Kidney (tissue), 14 donors: ENCODE data around the gene NOTCH4. TPM values are rescaled to one million over a fixed set of nuclear protein-coding genes. Genes with fewer than 3 reads are reported as not detected.

ENCODE experiments used
- DNase-seq, 5 donors: peaks; one replicate each; pipeline ENCODE4 v3.0.0-alpha.2; 2013 to 2020
- FAIRE-seq: peaks from 2 replicates; lab custom pipeline; 2012; peaks lifted over from hg19 to GRCh38; lab: Jason Lieb, UNC
- H3K27ac ChIP-seq, 2 donors: one replicate each; pipeline ENCODE4 v1.7.0; 2013; ENCODE audit warnings: low read depth in 2 of 2, low read length in 2 of 2, inconsistent platforms in 1 of 2
- H3K27me3 ChIP-seq: one replicate; pipeline ENCODE4 v1.7.1; 2013; ENCODE audit warnings: low read length, inconsistent platforms; ENCODE audit not compliant: control insufficient read depth, insufficient read depth
- H3K36me3 ChIP-seq, 3 donors: one replicate each; pipeline versions ENCODE4 v1.7.0 to v1.7.1; 2013; ENCODE audit warnings: low read length in 3 of 3, control low read depth in 1 of 3, inconsistent platforms in 1 of 3; ENCODE audit not compliant: insufficient read depth in 3 of 3, control insufficient read depth in 2 of 3
- H3K4me1 ChIP-seq, 3 donors: one replicate each; pipeline versions ENCODE4 v1.7.0 to v1.7.1; 2013; ENCODE audit warnings: low read length in 3 of 3, inconsistent platforms in 1 of 3, low read depth in 1 of 3; ENCODE audit not compliant: control insufficient read depth in 2 of 3, insufficient read depth in 2 of 3
- H3K4me3 ChIP-seq, 3 donors: one replicate each; pipeline versions ENCODE4 v1.7.0 to v1.8.1; 2013; ENCODE audit warnings: low read length in 3 of 3, control low read depth in 1 of 3, inconsistent platforms in 1 of 3
- H3K9ac ChIP-seq, 3 donors: one replicate each; pipeline versions ENCODE4 v1.7.0 to v1.7.1; 2013; ENCODE audit warnings: low read length in 3 of 3, control low read depth in 1 of 3, inconsistent platforms in 1 of 3
- H3K9me3 ChIP-seq, 3 donors: one replicate each; pipeline versions ENCODE4 v1.7.0 to v1.7.1; 2013; ENCODE audit warnings: low read length in 3 of 3, control low read depth in 1 of 3, inconsistent platforms in 1 of 3; ENCODE audit not compliant: control insufficient read depth in 2 of 3, insufficient read depth in 1 of 3
- CTCF ChIP-seq: IDR thresholded peaks from 3 replicates; pipeline ENCODE4 v1.5.1; 2012; ENCODE audit warnings: mild to moderate bottlenecking, moderate library complexity, borderline replicate concordance; ENCODE audit not compliant: insufficient read depth; ENCODE audit errors: extremely low read depth
- intact Hi-C: fragments of 100-400 bp; cut with DNase I; formaldehyde crosslinking; loops from one replicate; pipeline ENCODE4 v1.11.1; 2022
- polyA plus RNA-seq: library from polyadenylated mRNA; stranded (reverse); fragments of 350-450 nt; fragmentation: Illumina TruSeq; extraction: RNeasy Lipid Tissue Mini Kit (QIAGEN cat#74804); gene quantifications from one replicate; pipeline ENCODE4 v1.2.3, GENCODE V29; 2014; ENCODE audit warnings: low read depth, low replicate concordance; ENCODE audit not compliant: insufficient read depth
- total RNA-seq: library from RNA; stranded (reverse); fragmentation: NEBNext Ultra II Directional; extraction: Animal tissue kit (Norgen Biotek cat#: 25700); gene quantifications from one replicate; pipeline ENCODE4 v1.2.1, GENCODE V29; 2021
- donor health status: control.
- donor health status: control.
- donor health status: control.
- donor health status: control.
- donor health status: control.
- donor health status: DM: yes; HTN: yes; CAD: no.
- donor health status: Normal renal cell carcinoma (clear cell type).

The NOTCH4 gene
- total and polyA plus RNA-seq, 2 donors from 2014 or later, result 22.5 to 30.5 TPM

- H3K9me3 ChIP-seq, result no peaks in the 10 kb centered on the region
- no peaks in the 10 kb centered on the region for H3K36me3 ChIP-seq
- no peaks in the 10 kb centered on the region for H3K4me1 ChIP-seq
- FAIRE-seq (no peak), DNase-seq (peak; percentile 23 to 54 (median 49))
- no peak for TF ChIP-seq CTCF
- no peak overlapping the region for H3K4me3 ChIP-seq
- no peaks in the 10 kb centered on the region for H3K27me3 ChIP-seq
- no peak overlapping the region for H3K9ac ChIP-seq
- intact Hi-C loops, result no loop called here
- H3K27ac ChIP-seq, result no peak overlapping the region
These were observed 20.2 kb downstream of the NOTCH4 start for GRCh38 chr6:32203426-32204267.

GRCh38 chr6:32202186-32202585, 21.7 kb downstream of the NOTCH4 start:
- H3K4me3 ChIP-seq, result no peak overlapping the region
- no peak overlapping the region for H3K9ac ChIP-seq
- intact Hi-C loops, result no loop called here
- TF ChIP-seq CTCF, result no peak
- FAIRE-seq, result no peak
- no peaks in the 10 kb centered on the region for H3K27me3 ChIP-seq
- H3K9me3 ChIP-seq, result no peaks in the 10 kb centered on the region
- H3K36me3 ChIP-seq, result no peaks in the 10 kb centered on the region
- no peak overlapping the region for H3K27ac ChIP-seq
- H3K4me1 ChIP-seq, result peaks cover 0 to 3% (median 2%) of the 10 kb centered on the region in 3 donors
- peak in 2 of 5 donors; percentile 32 to 57 for DNase-seq

GRCh38 chr6:32200711-32201475, 23.0 kb downstream of the NOTCH4 start:
- no peak for TF ChIP-seq CTCF
- H3K27ac ChIP-seq, result no peak overlapping the region
- H3K4me3 ChIP-seq, result no peak overlapping the region
- FAIRE-seq, result no peak
- H3K4me1 ChIP-seq, result peaks cover 0 to 10% (median 10%) of the 10 kb centered on the region in 3 donors
- DNase-seq, result peak in 2 of 5 donors; percentile 36 to 43
- intact Hi-C loops, result no loop called here
- no peaks in the 10 kb centered on the region for H3K27me3 ChIP-seq
- H3K9me3 ChIP-seq, result no peaks in the 10 kb centered on the region
- no peak overlapping the region for H3K9ac ChIP-seq
- H3K36me3 ChIP-seq, result no peaks in the 10 kb centered on the region
